ENCODE data around the gene HS1BP3. TPM values are rescaled to one million over a fixed set of nuclear protein-coding genes. Genes with fewer than 3 reads are reported as not detected.

HS1BP3 gene
- total and polyA plus RNA-seq, 3 experiments from 2014 or later, result 9.3 to 19.4 (median 9.5) TPM

DNA sequence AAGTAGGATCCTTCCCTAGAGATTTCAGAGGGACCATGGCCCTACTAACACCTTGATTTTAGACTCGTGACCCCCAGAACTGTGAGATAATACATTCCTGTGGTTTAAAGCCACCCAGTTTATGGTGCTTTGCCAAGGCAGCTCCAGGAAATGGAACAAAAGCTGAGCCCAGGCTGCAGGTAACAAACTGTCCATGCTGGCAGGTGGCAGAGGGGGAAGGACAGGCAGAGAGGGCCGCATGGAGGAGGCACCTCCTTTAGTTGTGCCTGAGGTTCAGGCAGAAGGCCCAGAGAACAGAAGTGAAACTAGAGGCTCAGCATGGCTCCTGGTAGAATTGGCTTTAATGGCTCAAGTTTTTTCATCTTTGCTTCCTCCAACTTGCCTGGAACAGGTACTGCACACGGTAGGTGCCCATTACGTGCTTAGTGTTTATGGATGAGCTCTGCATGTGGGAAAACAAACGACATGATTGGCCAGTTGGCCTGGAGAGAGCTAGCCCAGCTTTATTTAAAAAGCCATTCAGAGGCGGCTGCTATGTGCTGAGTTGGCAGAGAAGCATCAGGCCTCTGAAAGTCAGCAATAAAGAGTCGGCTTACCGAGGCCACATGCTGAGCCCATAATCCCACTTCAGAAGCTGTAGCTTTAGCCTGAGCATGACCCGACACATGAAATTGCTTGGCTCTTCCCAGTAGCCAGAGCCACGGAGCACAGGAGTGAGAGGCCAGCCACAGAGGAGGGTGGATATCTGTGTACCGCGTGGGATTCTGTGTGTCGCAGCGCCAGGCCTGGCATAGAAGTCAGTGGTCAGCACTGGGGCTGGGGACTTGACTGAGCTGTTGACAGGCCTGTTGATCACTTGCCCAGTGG, 36.5 kb downstream of the HS1BP3 start:
- Mint-ChIP-seq H3K27ac (peak overlapping the region in 2 of 8 donors; percentile 31 to 64), H3K36me3 (peaks cover 6 to 12% (median 7%) of the 10 kb centered on the region in 3 donors), H3K9me3 (no peaks in the 10 kb centered on the region), H3K27me3 (no peaks in the 10 kb centered on the region), H3K4me1 (no peaks in the 10 kb centered on the region), H3K4me3 (no peak overlapping the region)
- Histone ChIP-seq H3K27ac (ENCODE audit: low read depth, low read length) (no peak overlapping the region), H3K4me3 (ENCODE audit: low read length) (no peak overlapping the region), H3K9me3 (ENCODE audit: low read length) (no peaks in the 10 kb centered on the region), H3K36me3 (ENCODE audit: insufficient read depth, low read length) (no peaks in the 10 kb centered on the region), H3K27me3 (ENCODE audit: insufficient read depth, low read length, poor library complexity, severe bottlenecking) (no peaks in the 10 kb centered on the region), H3K4me1 (ENCODE audit: insufficient read depth, low read length) (no peaks in the 10 kb centered on the region)
- ChIA-PET CTCF (interaction anchor here (1.4 kb wide), 1 partner anchor 8 kb away, joined by 4 read pairs; no protein-coding TSS in a partner anchor), POLR2A (no interaction called here)
- peak in 1 of 5 donors; percentile 18 for DNase-seq

- DNase-seq, result peak in 1 of 5 donors; percentile 22
- no peaks in the 10 kb centered on the region for H3K36me3 ChIP-seq (ENCODE audit: insufficient read depth, low read length)
- H3K4me1 ChIP-seq (ENCODE audit: insufficient read depth, low read length), result no peaks in the 10 kb centered on the region
- H3K27ac ChIP-seq (ENCODE audit: low read depth, low read length), result no peak overlapping the region
- Mint-ChIP-seq H3K27ac (no peak overlapping the region), H3K9me3 (peaks cover 0 to 4% (median 0%) of the 10 kb centered on the region in 5 donors), H3K36me3 (peaks cover 7 to 11% (median 9%) of the 10 kb centered on the region in 3 donors), H3K4me3 (no peak overlapping the region), H3K4me1 (no peaks in the 10 kb centered on the region), H3K27me3 (no peaks in the 10 kb centered on the region)
- H3K27me3 ChIP-seq (ENCODE audit: insufficient read depth, low read length, poor library complexity, severe bottlenecking), result no peaks in the 10 kb centered on the region
- ChIA-PET POLR2A (no interaction called here), CTCF (no interaction called here)
- no peaks in the 10 kb centered on the region for H3K9me3 ChIP-seq (ENCODE audit: low read length)
- no peak overlapping the region for H3K4me3 ChIP-seq (ENCODE audit: low read length)
These were observed 37.7 kb downstream of the HS1BP3 start for GRCh38 chr2:20612925-20613916.

DNA sequence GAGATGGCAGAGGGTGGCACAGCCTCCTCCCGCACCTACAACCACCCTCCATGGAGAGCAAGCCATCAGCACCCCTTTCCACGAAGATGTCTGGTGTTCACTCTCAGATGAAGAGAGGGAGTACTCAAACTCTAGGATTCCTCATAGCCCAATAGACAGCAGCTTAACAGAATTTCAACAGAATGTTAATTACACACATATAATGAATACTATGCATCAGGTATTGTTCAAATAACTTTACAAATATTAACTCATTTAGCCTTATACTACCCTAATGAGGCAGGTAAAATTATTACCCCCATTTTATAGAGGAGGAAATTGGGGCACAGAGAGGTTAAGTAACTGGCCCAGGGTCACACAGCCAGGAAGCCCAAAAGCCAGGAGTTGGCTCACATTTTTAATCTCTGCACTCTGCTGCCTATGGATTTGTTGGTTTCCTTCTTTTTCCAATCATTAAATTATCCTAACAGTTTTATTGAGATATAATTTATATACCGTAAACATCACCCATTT, 39.0 kb downstream of the HS1BP3 start:
- H3K9me3 ChIP-seq (ENCODE audit: low read length), result no peaks in the 10 kb centered on the region
- H3K4me3 ChIP-seq (ENCODE audit: low read length), result no peak overlapping the region
- Mint-ChIP-seq H3K9me3 (peaks cover 0 to 6% (median 2%) of the 10 kb centered on the region in 5 donors), H3K27ac (no peak overlapping the region), H3K4me3 (no peak overlapping the region), H3K4me1 (no peaks in the 10 kb centered on the region), H3K27me3 (no peaks in the 10 kb centered on the region), H3K36me3 (peaks cover 1 to 17% (median 9%) of the 10 kb centered on the region in 3 donors)
- H3K4me1 ChIP-seq (ENCODE audit: insufficient read depth, low read length), result no peaks in the 10 kb centered on the region
- H3K27me3 ChIP-seq (ENCODE audit: insufficient read depth, low read length, poor library complexity, severe bottlenecking), result no peaks in the 10 kb centered on the region
- H3K27ac ChIP-seq (ENCODE audit: low read depth, low read length), result no peak overlapping the region
- ChIA-PET POLR2A (no interaction called here), CTCF (no interaction called here)
- no peak for DNase-seq
- no peaks in the 10 kb centered on the region for H3K36me3 ChIP-seq (ENCODE audit: insufficient read depth, low read length)

DNA sequence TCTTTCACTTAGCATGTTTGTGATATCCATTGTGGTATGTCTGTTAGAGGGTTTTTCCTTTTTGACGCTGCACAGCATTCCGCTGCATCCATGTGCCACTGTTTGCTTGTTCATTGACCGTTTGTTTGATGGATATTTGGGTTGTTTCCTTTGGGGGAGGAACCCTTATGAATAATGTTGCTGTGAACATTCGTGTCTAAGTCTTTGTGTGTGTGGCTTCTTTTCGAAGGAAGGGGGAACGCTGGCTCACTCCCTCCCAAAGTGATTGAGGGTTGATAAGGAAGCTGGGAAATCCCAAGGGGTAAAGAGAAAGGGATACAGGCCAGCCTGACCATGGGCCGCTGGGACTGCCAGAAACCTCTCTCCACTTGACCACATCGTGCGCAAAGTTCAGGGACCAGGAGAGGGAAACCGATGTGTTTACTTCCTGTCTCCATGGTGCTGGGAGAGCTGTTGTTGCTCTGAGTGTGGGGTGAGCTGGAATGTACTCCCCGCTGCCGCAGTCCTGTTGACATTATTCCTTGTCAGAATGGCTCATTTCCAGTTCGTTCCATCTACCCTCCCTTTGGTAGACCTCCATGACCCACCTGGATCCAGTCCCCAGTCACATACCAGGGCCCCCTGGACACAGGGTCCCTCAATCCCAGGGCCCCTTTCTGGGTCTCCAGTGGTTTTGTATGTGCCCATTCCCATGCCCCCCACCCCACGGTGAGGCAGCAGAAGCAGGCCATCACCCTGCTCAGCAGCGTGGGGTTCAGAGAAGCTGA, 39.6 kb downstream of the HS1BP3 start:
- Histone ChIP-seq H3K4me3 (ENCODE audit: low read length) (no peak overlapping the region), H3K9me3 (ENCODE audit: low read length) (no peaks in the 10 kb centered on the region), H3K27me3 (ENCODE audit: insufficient read depth, low read length, poor library complexity, severe bottlenecking) (no peaks in the 10 kb centered on the region), H3K27ac (ENCODE audit: low read depth, low read length) (no peak overlapping the region), H3K36me3 (ENCODE audit: insufficient read depth, low read length) (no peaks in the 10 kb centered on the region), H3K4me1 (ENCODE audit: insufficient read depth, low read length) (no peaks in the 10 kb centered on the region)
- Mint-ChIP-seq H3K4me1 (no peaks in the 10 kb centered on the region), H3K36me3 (peaks cover 1 to 17% (median 7%) of the 10 kb centered on the region in 3 donors), H3K27ac (no peak overlapping the region), H3K9me3 (peaks cover 0 to 6% (median 2%) of the 10 kb centered on the region in 5 donors), H3K27me3 (no peaks in the 10 kb centered on the region), H3K4me3 (no peak overlapping the region)
- CTCF ChIA-PET, result interaction anchor here (0.9 kb wide), 1 partner anchor 31 kb away, joined by 3 read pairs; no protein-coding TSS in a partner anchor
- DNase-seq, result peak in 1 of 5 donors; percentile 31
- POLR2A ChIA-PET, result no interaction called here

GRCh38 chr2:20609995-20610357, 40.9 kb downstream of the HS1BP3 start:
- no peaks in the 10 kb centered on the region for H3K4me1 ChIP-seq (ENCODE audit: insufficient read depth, low read length)
- H3K4me3 ChIP-seq (ENCODE audit: low read length), result no peak overlapping the region
- DNase-seq, result no peak
- Mint-ChIP-seq H3K36me3 (peaks cover 1 to 17% (median 7%) of the 10 kb centered on the region in 3 donors), H3K4me1 (no peaks in the 10 kb centered on the region), H3K4me3 (no peak overlapping the region), H3K27ac (peak overlapping the region in 1 of 8 donors; percentile 24), H3K27me3 (no peaks in the 10 kb centered on the region), H3K9me3 (peaks cover 0 to 6% (median 2%) of the 10 kb centered on the region in 5 donors)
- ChIA-PET POLR2A (no interaction called here), CTCF (no interaction called here)
- no peak overlapping the region for H3K27ac ChIP-seq (ENCODE audit: low read depth, low read length)
- no peaks in the 10 kb centered on the region for H3K9me3 ChIP-seq (ENCODE audit: low read length)
- no peaks in the 10 kb centered on the region for H3K36me3 ChIP-seq (ENCODE audit: insufficient read depth, low read length)
- no peaks in the 10 kb centered on the region for H3K27me3 ChIP-seq (ENCODE audit: insufficient read depth, low read length, poor library complexity, severe bottlenecking)

GRCh38 chr2:20609349-20609994, 41.4 kb downstream of the HS1BP3 start:
- no peaks in the 10 kb centered on the region for H3K9me3 ChIP-seq (ENCODE audit: low read length)
- peaks cover 1 to 17% (median 7%) of the 10 kb centered on the region in 3 donors for H3K36me3 Mint-ChIP-seq
- no peaks in the 10 kb centered on the region for H3K4me1 ChIP-seq (ENCODE audit: insufficient read depth, low read length)
- no peaks in the 10 kb centered on the region for H3K36me3 ChIP-seq (ENCODE audit: insufficient read depth, low read length)
- peak in 1 of 5 donors; percentile 19 for DNase-seq
- no peak overlapping the region for H3K4me3 Mint-ChIP-seq
- no peaks in the 10 kb centered on the region for H3K27me3 ChIP-seq (ENCODE audit: insufficient read depth, low read length, poor library complexity, severe bottlenecking)
- no peak overlapping the region for H3K27ac Mint-ChIP-seq
- CTCF ChIA-PET, result no interaction called here
- no peak overlapping the region for H3K27ac ChIP-seq (ENCODE audit: low read depth, low read length)
- H3K27me3 Mint-ChIP-seq, result no peaks in the 10 kb centered on the region
- H3K4me1 Mint-ChIP-seq, result no peaks in the 10 kb centered on the region
- POLR2A ChIA-PET, result no interaction called here
- H3K9me3 Mint-ChIP-seq, result peaks cover 0 to 6% (median 2%) of the 10 kb centered on the region in 5 donors
- H3K4me3 ChIP-seq (ENCODE audit: low read length), result no peak overlapping the region

DNA sequence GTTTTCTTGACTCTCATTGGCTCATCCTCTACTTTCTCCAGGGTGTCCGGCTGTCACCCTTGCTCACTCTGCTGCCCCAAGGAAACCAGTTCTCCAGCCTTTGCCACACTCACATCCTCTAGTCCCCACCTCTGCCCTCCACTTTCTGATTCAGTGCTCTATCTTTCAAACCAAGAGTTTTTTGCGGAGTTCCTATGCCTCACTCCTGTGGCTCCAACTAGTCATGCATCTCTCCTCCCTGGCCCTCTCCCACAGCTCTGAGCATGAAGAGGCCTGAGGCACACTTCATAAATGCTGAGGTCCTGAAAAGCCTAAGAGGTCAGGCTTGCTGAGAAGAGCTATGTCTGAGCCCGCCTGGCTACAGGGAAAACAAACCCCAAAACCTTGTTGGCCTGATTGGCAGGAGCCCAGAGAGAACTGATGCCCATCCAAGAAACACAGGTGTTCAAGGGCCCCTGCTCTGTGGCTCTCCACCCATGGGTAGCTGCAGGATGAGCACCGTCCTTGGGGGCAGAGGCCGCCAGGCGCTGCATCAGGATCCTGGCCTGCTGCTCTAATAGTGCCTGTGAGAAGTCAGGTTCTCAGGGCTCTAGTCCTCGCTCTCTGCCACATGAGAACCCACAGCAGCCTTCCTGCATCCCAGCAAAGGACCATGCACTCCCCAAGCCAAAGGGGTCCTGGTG, 42.1 kb downstream of the HS1BP3 start:
- H3K4me1 Mint-ChIP-seq, result no peaks in the 10 kb centered on the region
- ChIA-PET POLR2A (no interaction called here), CTCF (no interaction called here)
- Histone ChIP-seq H3K27ac (ENCODE audit: low read depth, low read length) (no peak overlapping the region), H3K4me1 (ENCODE audit: insufficient read depth, low read length) (no peaks in the 10 kb centered on the region), H3K36me3 (ENCODE audit: insufficient read depth, low read length) (no peaks in the 10 kb centered on the region), H3K9me3 (ENCODE audit: low read length) (no peaks in the 10 kb centered on the region), H3K27me3 (ENCODE audit: insufficient read depth, low read length, poor library complexity, severe bottlenecking) (no peaks in the 10 kb centered on the region), H3K4me3 (ENCODE audit: low read length) (no peak overlapping the region)
- H3K36me3 Mint-ChIP-seq, result peaks cover 1 to 17% (median 5%) of the 10 kb centered on the region in 3 donors
- no peak overlapping the region for H3K4me3 Mint-ChIP-seq
- H3K27me3 Mint-ChIP-seq, result no peaks in the 10 kb centered on the region
- DNase-seq, result peak in 1 of 5 donors; percentile 14
- no peak overlapping the region for H3K27ac Mint-ChIP-seq
- peaks cover 0 to 6% (median 2%) of the 10 kb centered on the region in 5 donors for H3K9me3 Mint-ChIP-seq
